ENCODE results near the gene FGGY. TPM values are rescaled to one million over a fixed set of nuclear protein-coding genes. Genes with fewer than 3 reads are reported as not detected.

The FGGY gene
- total RNA-seq, 1 experiment from 2014 or later = 14.6 TPM

DNA sequence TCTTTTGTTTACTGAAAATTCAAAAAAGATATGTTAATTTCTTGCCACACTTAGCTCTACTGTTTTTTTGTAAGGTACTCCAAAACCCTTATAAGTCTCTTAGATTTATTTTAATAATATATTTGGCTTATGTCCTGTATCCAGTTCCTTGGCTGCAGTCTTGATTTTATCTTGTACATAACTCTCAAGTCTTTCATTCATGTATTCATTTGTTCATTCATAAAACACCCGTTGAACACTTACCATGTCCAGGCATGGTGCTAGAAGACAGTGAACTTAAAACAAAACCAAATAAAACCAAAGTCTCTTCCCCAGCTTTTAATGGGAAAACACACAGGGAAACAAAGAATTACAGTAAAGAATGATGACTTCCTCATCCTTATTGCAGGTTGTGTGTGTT is 215.8 kb downstream of the FGGY start:
- no peak overlapping the region for H2BK12ac ChIP-seq (ENCODE audit: insufficient read length, low read depth, low read length)
- no peaks in the 10 kb centered on the region for H3K23me2 ChIP-seq (ENCODE audit: insufficient read length, low read depth, low read length, poor library complexity, severe bottlenecking)
- H3K9ac ChIP-seq (ENCODE audit: extremely low read depth, insufficient read length, low read length) = no peak overlapping the region
- no peaks in the 10 kb centered on the region for H3K79me1 ChIP-seq (ENCODE audit: insufficient read depth, low read depth, low read length, poor library complexity, severe bottlenecking)
- no peak overlapping the region for H2BK15ac ChIP-seq (ENCODE audit: low read depth, low read length)
- no peak overlapping the region for H3K56ac ChIP-seq (ENCODE audit: insufficient read length, low read depth, low read length)
- no peaks in the 10 kb centered on the region for H3K4me1 ChIP-seq (ENCODE audit: insufficient read depth, low read length)
- Mint-ChIP-seq H3K27ac (no peak overlapping the region), H3K9me3 (no peaks in the 10 kb centered on the region; a peak in 2 of 5 replicates), H3K36me3 (ENCODE audit: insufficient read depth in 1 of 3, low read depth in 3 of 3) (peaks cover 0 to 10% (median 0%) of the 10 kb centered on the region in 3 experiments; a peak in 1 of 7 replicates), H3K4me3 (no peak overlapping the region), H3K27me3 (ENCODE audit: low read depth) (no peaks in the 10 kb centered on the region), H3K4me1 (peaks cover 6 to 9% of the 10 kb centered on the region in 2 experiments; a peak in 2 of 4 replicates)
- H3T11ph ChIP-seq (ENCODE audit: low read length) = no peak overlapping the region
- no peaks in the 10 kb centered on the region for H4K20me1 ChIP-seq (ENCODE audit: control insufficient read depth, insufficient read depth, insufficient read length)
- no peak overlapping the region for H3K14ac ChIP-seq (ENCODE audit: insufficient read depth, low read length)
- no peaks in the 10 kb centered on the region for H3K27me3 ChIP-seq (ENCODE audit: insufficient read depth, low read length)
- H3K4me2 ChIP-seq (ENCODE audit: insufficient read depth, insufficient read length, low read length) = no peak overlapping the region
- no peaks in the 10 kb centered on the region for H3K79me2 ChIP-seq (ENCODE audit: insufficient read depth, low read length)
- H2AFZ ChIP-seq (ENCODE audit: low read length) = no peak overlapping the region
- H2AK5ac ChIP-seq (ENCODE audit: insufficient read length, low read length) = no peak overlapping the region
- no peak overlapping the region for H2BK120ac ChIP-seq (ENCODE audit: low read depth, low read length, poor library complexity, severe bottlenecking)
- no peak for DNase-seq
- no peak overlapping the region for H3K27ac ChIP-seq (ENCODE audit: insufficient read length, low read depth, low read length)
- no peak overlapping the region for H2BK20ac ChIP-seq (ENCODE audit: low read depth, low read length, poor library complexity, severe bottlenecking)
- H4K5ac ChIP-seq (ENCODE audit: insufficient read length, low read depth, low read length) = no peak overlapping the region
- TF ChIP-seq, protein P1, sequence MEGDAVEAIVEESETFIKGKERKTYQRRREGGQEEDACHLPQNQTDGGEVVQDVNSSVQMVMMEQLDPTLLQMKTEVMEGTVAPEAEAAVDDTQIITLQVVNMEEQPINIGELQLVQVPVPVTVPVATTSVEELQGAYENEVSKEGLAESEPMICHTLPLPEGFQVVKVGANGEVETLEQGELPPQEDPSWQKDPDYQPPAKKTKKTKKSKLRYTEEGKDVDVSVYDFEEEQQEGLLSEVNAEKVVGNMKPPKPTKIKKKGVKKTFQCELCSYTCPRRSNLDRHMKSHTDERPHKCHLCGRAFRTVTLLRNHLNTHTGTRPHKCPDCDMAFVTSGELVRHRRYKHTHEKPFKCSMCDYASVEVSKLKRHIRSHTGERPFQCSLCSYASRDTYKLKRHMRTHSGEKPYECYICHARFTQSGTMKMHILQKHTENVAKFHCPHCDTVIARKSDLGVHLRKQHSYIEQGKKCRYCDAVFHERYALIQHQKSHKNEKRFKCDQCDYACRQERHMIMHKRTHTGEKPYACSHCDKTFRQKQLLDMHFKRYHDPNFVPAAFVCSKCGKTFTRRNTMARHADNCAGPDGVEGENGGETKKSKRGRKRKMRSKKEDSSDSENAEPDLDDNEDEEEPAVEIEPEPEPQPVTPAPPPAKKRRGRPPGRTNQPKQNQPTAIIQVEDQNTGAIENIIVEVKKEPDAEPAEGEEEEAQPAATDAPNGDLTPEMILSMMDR (conservative IDR thresholded peaks at IDR 0.05) = no peak
- H4K91ac ChIP-seq (ENCODE audit: insufficient read length, low read depth, low read length) = no peak overlapping the region
- WGBS (ENCODE audit: extremely low coverage, insufficient read length, low lambda C conversion rate) = no CpG with 5 or more reads among the region's 1 CpG
- no peak overlapping the region for H3K4ac ChIP-seq (ENCODE audit: low read depth, low read length)
- H3K23ac ChIP-seq (ENCODE audit: insufficient read length, low read depth, low read length) = no peak overlapping the region
- no peak overlapping the region for H2BK5ac ChIP-seq (ENCODE audit: insufficient read length, low read length)
- no peak overlapping the region for H4K8ac ChIP-seq (replicated peaks; ENCODE audit: insufficient read length, low read depth, low read length)
- H3K18ac ChIP-seq (ENCODE audit: insufficient read length, low read depth, low read length) = no peak overlapping the region
- H3K9me3 ChIP-seq (ENCODE audit: control insufficient read depth, low read depth, low read length) = no peaks in the 10 kb centered on the region
